K562 (cell line): ENCODE data around the gene CDKN2AIPNL. TPM values are rescaled to one million over a fixed set of nuclear protein-coding genes. Genes with fewer than 3 reads are reported as not detected.

ENCODE experiments used
- EZH2 ChIP-seq: IDR thresholded peaks from 2 replicates; pipeline ENCODE4 v1.6.1; 2012; ENCODE audit warnings: low read depth, mild to moderate bottlenecking, inconsistent platforms, low read length, borderline replicate concordance
- FOXJ3 ChIP-seq: sonication (generic); formaldehyde crosslinking; IDR thresholded peaks from 2 replicates; pipeline ENCODE4 v1.4.0; 2020; ENCODE audit warnings: mild to moderate bottlenecking, missing genetic modification reagents
- FOXK1 ChIP-seq: sonication (generic); formaldehyde crosslinking; IDR thresholded peaks from 2 replicates; pipeline ENCODE4 v1.8.0; 2022; ENCODE audit warnings: missing genetic modification reagents, mild to moderate bottlenecking, borderline replicate concordance
- GABPA ChIP-seq: fragments of 200-800 bp; sonication (Bioruptor generic); conservative IDR thresholded peaks from 2 replicates; pipeline ENCODE4 v1.6.1; 2016; ENCODE audit warnings: low read depth, missing genetic modification characterization, missing compliant biosample characterization
- HNRNPK ChIP-seq: fragments of 200-400 bp; formaldehyde crosslinking; IDR thresholded peaks from one replicate; pipeline ENCODE4 v1.6.1; 2018; ENCODE audit warnings: mild to moderate bottlenecking, low read depth, low read length; ENCODE audit not compliant: poor library complexity, severe bottlenecking
- MAFF ChIP-seq: IDR thresholded peaks from 2 replicates; pipeline ENCODE4 v1.6.1; 2012; ENCODE audit warnings: low read length, improper control_type of control experiment
- NRF1 ChIP-seq, 2 experiments: fragments of 450-650 bp; IDR thresholded peaks in 1 of 2; conservative IDR thresholded peaks in 1 of 2; 2 replicates each; pipeline ENCODE4 v1.6.1; 2014; ENCODE audit warnings: mild to moderate bottlenecking in 2 of 2
- POLR2A ChIP-seq: fragments of 450-650 bp; conservative IDR thresholded peaks from 2 replicates; pipeline ENCODE4 v1.6.1; 2016
- RFX1 ChIP-seq: fragments of 450-650 bp; IDR thresholded peaks from 2 replicates; pipeline ENCODE4 v1.6.1; 2016; ENCODE audit warnings: mild to moderate bottlenecking, moderate library complexity
- TBL1XR1 ChIP-seq, 2 experiments: IDR thresholded peaks; 2 replicates each; pipeline ENCODE4 v1.6.1; 2012; ENCODE audit warnings: improper control_type of control experiment in 2 of 2, low read length in 2 of 2, mild to moderate bottlenecking in 1 of 2
- TCF7L2 ChIP-seq: fragments of 150-350 bp; IDR thresholded peaks from 2 replicates; pipeline ENCODE4 v1.6.1; 2016; ENCODE audit warnings: low read depth, mild to moderate bottlenecking, low read length, moderate library complexity
- ZNF354B ChIP-seq: fragments of 250-450 bp; sonication (Bioruptor Pico); IDR thresholded peaks from 2 replicates; pipeline ENCODE4 v1.4.0; 2020
- ZNF764 ChIP-seq: fragments of 250-450 bp; sonication (Bioruptor Pico); IDR thresholded peaks from 2 replicates; pipeline ENCODE4 v1.4.0; 2020; ENCODE audit warnings: low read depth, mild to moderate bottlenecking, moderate library complexity
- polyA plus RNA-seq, 8 experiments: library from polyadenylated mRNA; depleted of rRNA in 4 of 8; stranded (reverse) in 5 of 8; unstranded in 3 of 8; fragments of >200 nt; fragmentation: Nextera tagmentation in 2 of 8; fragmentation: Illumina TruSeq in 1 of 8; extraction: Ambion mirVana in 2 of 8; extraction: Trizol in 1 of 8; gene quantifications; 2 replicates each; pipeline versions ENCODE4 v1.2.1 to v1.2.3, GENCODE V29; 2011 to 2014; ENCODE audit warnings: inconsistent platforms in 1 of 8, missing spikeins in 1 of 8
- total RNA-seq, 7 experiments: library from RNA; depleted of rRNA in 6 of 7; stranded (reverse); fragments of >200 nt in 6 of 7; fragmentation: Illumina TruSeq in 2 of 7; extraction: Trizol in 2 of 7; gene quantifications; 2 replicates each; pipeline versions ENCODE4 v1.2.1 to v1.2.3, GENCODE V29; 2011 to 2021; ENCODE audit warnings: low replicate concordance in 1 of 7
- TF ChIP-seq, protein P1 (sequence below): fragments of 250-450 bp; sonication (Bioruptor Pico); IDR thresholded peaks from 2 replicates; pipeline ENCODE4 v1.4.0; 2020
- TF ChIP-seq, protein P2 (sequence below): fragments of 250-450 bp; sonication (Bioruptor Pico); IDR thresholded peaks from 2 replicates; pipeline ENCODE4 v1.5.0; 2022; ENCODE audit warnings: mild to moderate bottlenecking
- TF ChIP-seq, protein P3 (sequence below): sonication (generic); formaldehyde crosslinking; IDR thresholded peaks from 2 replicates; pipeline ENCODE4 v1.9.0; 2022; ENCODE audit warnings: mild to moderate bottlenecking, missing genetic modification reagents
- TF ChIP-seq, protein P4 (sequence below): fragments of 250-450 bp; sonication (Bioruptor Pico); IDR thresholded peaks from 2 replicates; pipeline ENCODE4 v1.8.0; 2022; ENCODE audit warnings: moderate library complexity, mild to moderate bottlenecking, inconsistent platforms
- TF ChIP-seq, protein P5 (sequence below): IDR thresholded peaks from 2 replicates; pipeline ENCODE4 v1.6.1; 2012; ENCODE audit warnings: low read depth, low read length, improper control_type of control experiment, borderline replicate concordance

The CDKN2AIPNL gene
- total and polyA plus RNA-seq, 9 of the 15 experiments (the other 6 are each of a cell fraction or from before 2014, with no cell fraction given), result 19.9 to 46.9 (median 42.2) TPM

DNA sequence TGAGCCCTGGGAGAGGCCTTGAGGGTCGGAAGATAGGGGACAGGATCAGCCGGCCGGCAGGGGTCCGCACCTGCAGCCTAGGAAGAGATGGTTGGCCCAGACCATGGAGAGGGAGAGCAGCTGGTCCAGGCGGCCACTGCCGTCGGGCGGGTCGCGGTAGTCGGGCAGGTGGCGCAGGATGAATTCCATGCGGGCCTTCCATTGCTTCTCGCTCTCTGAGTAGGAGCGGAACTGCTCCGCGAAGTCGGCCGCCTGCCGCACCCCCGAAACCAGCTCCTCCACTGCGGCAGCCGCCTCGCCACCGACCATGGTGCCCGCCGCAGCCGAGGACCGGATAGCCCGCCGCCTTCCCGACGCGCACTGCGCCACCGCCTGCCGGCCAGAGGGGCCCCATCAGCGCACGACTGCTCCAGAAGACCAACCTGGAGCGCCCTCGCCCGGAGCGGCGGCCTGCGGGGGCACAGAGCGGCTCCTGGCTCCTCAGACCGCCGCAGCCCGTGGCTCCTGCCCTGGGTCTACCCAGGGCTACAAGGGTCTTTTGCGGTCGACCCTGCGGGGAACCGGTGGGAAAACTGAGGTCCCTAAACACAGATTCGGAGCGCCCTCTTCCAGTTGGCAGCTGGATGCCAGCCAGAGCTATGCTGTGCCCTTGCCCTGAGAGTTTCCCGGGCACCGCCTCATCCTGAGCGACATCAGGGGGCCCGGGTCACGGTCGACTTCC, at the start of gene CDKN2AIPNL (continued):
- TF ChIP-seq EZH2 (no peak), TBL1XR1 (IDR thresholded peaks at IDR 0.05; ENCODE audit: low read length in 2 of 2) (peak in 1 of 2 experiments; percentile 36; a peak in 1 of 4 replicates), MAFF (no peak), ZNF354B (CRISPR knock-in tag) (no peak), GABPA (tag) (peak; percentile 54; the same call in 1 of the 2 replicates), POLR2A (peak; percentile 95), HNRNPK (no peak), NRF1 (conservative IDR thresholded peaks at IDR 0.05 in 1 of 2, IDR thresholded peaks at IDR 0.05 in 1 of 2) (peak; percentile 67 to 75), FOXK1 (CRISPR knock-in tag) (no peak), RFX1 (no peak), TCF7L2 (no peak), ZNF764 (CRISPR knock-in tag) (no peak), FOXJ3 (CRISPR knock-in tag) (no peak)
- TF ChIP-seq, protein P1, sequence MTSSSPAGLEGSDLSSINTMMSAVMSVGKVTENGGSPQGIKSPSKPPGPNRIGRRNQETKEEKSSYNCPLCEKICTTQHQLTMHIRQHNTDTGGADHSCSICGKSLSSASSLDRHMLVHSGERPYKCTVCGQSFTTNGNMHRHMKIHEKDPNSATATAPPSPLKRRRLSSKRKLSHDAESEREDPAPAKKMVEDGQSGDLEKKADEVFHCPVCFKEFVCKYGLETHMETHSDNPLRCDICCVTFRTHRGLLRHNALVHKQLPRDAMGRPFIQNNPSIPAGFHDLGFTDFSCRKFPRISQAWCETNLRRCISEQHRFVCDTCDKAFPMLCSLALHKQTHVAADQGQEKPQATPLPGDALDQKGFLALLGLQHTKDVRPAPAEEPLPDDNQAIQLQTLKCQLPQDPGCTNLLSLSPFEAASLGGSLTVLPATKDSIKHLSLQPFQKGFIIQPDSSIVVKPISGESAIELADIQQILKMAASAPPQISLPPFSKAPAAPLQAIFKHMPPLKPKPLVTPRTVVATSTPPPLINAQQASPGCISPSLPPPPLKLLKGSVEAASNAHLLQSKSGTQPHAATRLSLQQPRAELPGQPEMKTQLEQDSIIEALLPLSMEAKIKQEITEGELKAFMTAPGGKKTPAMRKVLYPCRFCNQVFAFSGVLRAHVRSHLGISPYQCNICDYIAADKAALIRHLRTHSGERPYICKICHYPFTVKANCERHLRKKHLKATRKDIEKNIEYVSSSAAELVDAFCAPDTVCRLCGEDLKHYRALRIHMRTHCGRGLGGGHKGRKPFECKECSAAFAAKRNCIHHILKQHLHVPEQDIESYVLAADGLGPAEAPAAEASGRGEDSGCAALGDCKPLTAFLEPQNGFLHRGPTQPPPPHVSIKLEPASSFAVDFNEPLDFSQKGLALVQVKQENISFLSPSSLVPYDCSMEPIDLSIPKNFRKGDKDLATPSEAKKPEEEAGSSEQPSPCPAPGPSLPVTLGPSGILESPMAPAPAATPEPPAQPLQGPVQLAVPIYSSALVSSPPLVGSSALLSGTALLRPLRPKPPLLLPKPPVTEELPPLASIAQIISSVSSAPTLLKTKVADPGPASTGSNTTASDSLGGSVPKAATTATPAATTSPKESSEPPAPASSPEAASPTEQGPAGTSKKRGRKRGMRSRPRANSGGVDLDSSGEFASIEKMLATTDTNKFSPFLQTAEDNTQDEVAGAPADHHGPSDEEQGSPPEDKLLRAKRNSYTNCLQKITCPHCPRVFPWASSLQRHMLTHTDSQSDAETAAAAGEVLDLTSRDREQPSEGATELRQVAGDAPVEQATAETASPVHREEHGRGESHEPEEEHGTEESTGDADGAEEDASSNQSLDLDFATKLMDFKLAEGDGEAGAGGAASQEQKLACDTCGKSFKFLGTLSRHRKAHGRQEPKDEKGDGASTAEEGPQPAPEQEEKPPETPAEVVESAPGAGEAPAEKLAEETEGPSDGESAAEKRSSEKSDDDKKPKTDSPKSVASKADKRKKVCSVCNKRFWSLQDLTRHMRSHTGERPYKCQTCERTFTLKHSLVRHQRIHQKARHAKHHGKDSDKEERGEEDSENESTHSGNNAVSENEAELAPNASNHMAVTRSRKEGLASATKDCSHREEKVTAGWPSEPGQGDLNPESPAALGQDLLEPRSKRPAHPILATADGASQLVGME (CRISPR knock-in tag), result peak; percentile 79; the same call in 1 of the 2 replicates
- TF ChIP-seq, protein P2, sequence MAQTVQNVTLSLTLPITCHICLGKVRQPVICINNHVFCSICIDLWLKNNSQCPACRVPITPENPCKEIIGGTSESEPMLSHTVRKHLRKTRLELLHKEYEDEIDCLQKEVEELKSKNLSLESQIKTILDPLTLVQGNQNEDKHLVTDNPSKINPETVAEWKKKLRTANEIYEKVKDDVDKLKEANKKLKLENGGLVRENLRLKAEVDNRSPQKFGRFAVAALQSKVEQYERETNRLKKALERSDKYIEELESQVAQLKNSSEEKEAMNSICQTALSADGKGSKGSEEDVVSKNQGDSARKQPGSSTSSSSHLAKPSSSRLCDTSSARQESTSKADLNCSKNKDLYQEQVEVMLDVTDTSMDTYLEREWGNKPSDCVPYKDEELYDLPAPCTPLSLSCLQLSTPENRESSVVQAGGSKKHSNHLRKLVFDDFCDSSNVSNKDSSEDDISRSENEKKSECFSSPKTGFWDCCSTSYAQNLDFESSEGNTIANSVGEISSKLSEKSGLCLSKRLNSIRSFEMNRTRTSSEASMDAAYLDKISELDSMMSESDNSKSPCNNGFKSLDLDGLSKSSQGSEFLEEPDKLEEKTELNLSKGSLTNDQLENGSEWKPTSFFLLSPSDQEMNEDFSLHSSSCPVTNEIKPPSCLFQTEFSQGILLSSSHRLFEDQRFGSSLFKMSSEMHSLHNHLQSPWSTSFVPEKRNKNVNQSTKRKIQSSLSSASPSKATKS, result no peak
- TF ChIP-seq, protein P3, sequence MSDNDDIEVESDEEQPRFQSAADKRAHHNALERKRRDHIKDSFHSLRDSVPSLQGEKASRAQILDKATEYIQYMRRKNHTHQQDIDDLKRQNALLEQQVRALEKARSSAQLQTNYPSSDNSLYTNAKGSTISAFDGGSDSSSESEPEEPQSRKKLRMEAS, result peak; percentile 98
- TF ChIP-seq, protein P4, sequence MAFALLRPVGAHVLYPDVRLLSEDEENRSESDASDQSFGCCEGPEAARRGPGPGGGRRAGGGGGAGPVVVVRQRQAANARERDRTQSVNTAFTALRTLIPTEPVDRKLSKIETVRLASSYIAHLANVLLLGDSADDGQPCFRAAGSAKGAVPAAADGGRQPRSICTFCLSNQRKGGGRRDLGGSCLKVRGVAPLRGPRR (CRISPR knock-in tag), result no peak
- TF ChIP-seq, protein P5, sequence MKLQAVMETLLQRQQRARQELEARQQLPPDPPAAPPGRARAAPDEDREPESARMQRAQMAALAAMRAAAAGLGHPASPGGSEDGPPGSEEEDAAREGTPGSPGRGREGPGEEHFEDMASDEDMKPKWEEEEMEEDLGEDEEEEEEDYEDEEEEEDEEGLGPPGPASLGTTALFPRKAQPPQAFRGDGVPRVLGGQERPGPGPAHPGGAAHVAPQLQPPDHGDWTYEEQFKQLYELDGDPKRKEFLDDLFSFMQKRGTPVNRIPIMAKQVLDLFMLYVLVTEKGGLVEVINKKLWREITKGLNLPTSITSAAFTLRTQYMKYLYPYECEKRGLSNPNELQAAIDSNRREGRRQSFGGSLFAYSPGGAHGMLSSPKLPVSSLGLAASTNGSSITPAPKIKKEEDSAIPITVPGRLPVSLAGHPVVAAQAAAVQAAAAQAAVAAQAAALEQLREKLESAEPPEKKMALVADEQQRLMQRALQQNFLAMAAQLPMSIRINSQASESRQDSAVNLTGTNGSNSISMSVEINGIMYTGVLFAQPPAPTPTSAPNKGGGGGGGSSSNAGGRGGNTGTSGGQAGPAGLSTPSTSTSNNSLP, result no peak
